GM19328 (cell line): Measurements from ENCODE around the gene UBAP2.
"Not testable (repeated sequence)": the region's sequence is repeated elsewhere in the genome, so short reads cannot be mapped to it uniquely, and the experiment has no call there.

Experiments used
- ATAC-seq: cut with Tn5 transposase; IDR thresholded peaks from one replicate; pipeline ENCODE4 v1.9.1; 2021; ENCODE audit warnings: mild to moderate bottlenecking, moderate library complexity; ENCODE audit not compliant: unreplicated experiment

UBAP2 gene

GRCh38 chr9:34047864-34048726 lies 592 bp downstream of the UBAP2 start:
- ATAC-seq, result peak; percentile 26

GRCh38 chr9:34046784-34047379 lies 1.8 kb downstream of the UBAP2 start:
- no peak for ATAC-seq

GRCh38 chr9:34045903-34046302 lies 2.8 kb downstream of the UBAP2 start:
- ATAC-seq, result no peak

GRCh38 chr9:34042074-34042473 lies 6.6 kb downstream of the UBAP2 start:
- not testable (repeated sequence) for ATAC-seq

- ATAC-seq, result not testable (repeated sequence)
Observed at GRCh38 chr9:34038851-34039250, 9.8 kb downstream of the UBAP2 start.

- no peak for ATAC-seq
Observed at GRCh38 chr9:34037626-34038025, 11.1 kb downstream of the UBAP2 start.

- no peak for ATAC-seq
Observed at GRCh38 chr9:34036625-34037024, 12.1 kb downstream of the UBAP2 start.

GRCh38 chr9:34035656-34036055 lies 13.0 kb downstream of the UBAP2 start:
- no peak for ATAC-seq

- no peak for ATAC-seq
Observed at GRCh38 chr9:34034698-34035065, 14.0 kb downstream of the UBAP2 start.

- no peak for ATAC-seq
Observed at GRCh38 chr9:34032631-34033030, 16.1 kb downstream of the UBAP2 start.

- no peak for ATAC-seq
Observed at GRCh38 chr9:34027845-34028574, 20.7 kb downstream of the UBAP2 start.

- no peak for ATAC-seq
Observed at GRCh38 chr9:34025811-34026210, 22.9 kb downstream of the UBAP2 start.

- no peak for ATAC-seq
Observed at GRCh38 chr9:34025062-34025461, 23.6 kb downstream of the UBAP2 start.

GRCh38 chr9:34024476-34024875 lies 24.2 kb downstream of the UBAP2 start:
- ATAC-seq, result not testable (repeated sequence)

- no peak for ATAC-seq
Observed at GRCh38 chr9:34016149-34016548, 32.5 kb downstream of the UBAP2 start.

- no peak for ATAC-seq
Observed at GRCh38 chr9:34010979-34011378, 37.7 kb downstream of the UBAP2 start.

GRCh38 chr9:34001951-34002350 lies 46.7 kb downstream of the UBAP2 start:
- ATAC-seq, result no peak

- ATAC-seq, result no peak
Observed at GRCh38 chr9:34001298-34001697, 47.4 kb downstream of the UBAP2 start.

GRCh38 chr9:33995449-33995848 lies 53.2 kb downstream of the UBAP2 start:
- ATAC-seq, result no peak

- ATAC-seq, result no peak
Observed at GRCh38 chr9:33993104-33993503, 55.6 kb downstream of the UBAP2 start.

- no peak for ATAC-seq
Observed at GRCh38 chr9:33992632-33993031, 56.1 kb downstream of the UBAP2 start.
